HFFc6 (cell line): Measurements from ENCODE around the gene UBASH3B. TPM values are rescaled to one million over a fixed set of nuclear protein-coding genes. Genes with fewer than 3 reads are reported as not detected.

Experiments used
- DNase-seq: peaks from one replicate; pipeline ENCODE4 v3.0.0-alpha.2; 2018
- H3K27ac Mint-ChIP-seq: 2 replicates; pipeline ENCODE4 v1.8.0; 2020; ENCODE audit warnings: mild to moderate bottlenecking, mixed read lengths
- H3K27me3 Mint-ChIP-seq: 2 replicates; pipeline ENCODE4 v1.8.0; 2021; ENCODE audit warnings: mild to moderate bottlenecking, moderate library complexity, mixed read lengths; ENCODE audit not compliant: insufficient read depth
- H3K36me3 Mint-ChIP-seq: 2 replicates; pipeline ENCODE4 v1.8.0; 2021; ENCODE audit warnings: low read depth, mixed read lengths
- H3K4me1 Mint-ChIP-seq: 2 replicates; pipeline ENCODE4 v1.8.0; 2020; ENCODE audit warnings: low read depth, mixed read lengths
- H3K4me3 Mint-ChIP-seq: 2 replicates; pipeline ENCODE4 v1.8.0; 2020; ENCODE audit warnings: mild to moderate bottlenecking, moderate library complexity, mixed read lengths
- H3K9me3 Mint-ChIP-seq: 2 replicates; pipeline ENCODE4 v1.8.0; 2020; ENCODE audit warnings: mild to moderate bottlenecking, mixed read lengths
- total RNA-seq, 6 experiments: library from RNA; stranded (reverse); fragmentation: NEBNext Ultra II Directional; extraction: Animal tissue kit (Norgen Biotek cat#: 25700); gene quantifications; 2 replicates in 1 of 6; 3 replicates in 5 of 6; pipeline ENCODE4 v1.2.3, GENCODE V29; 2021
- TF ChIP-seq, protein P1 (sequence below): fragments of 200-600 bp; sonication (generic); IDR thresholded peaks from 2 replicates; pipeline ENCODE4 v1.5.0; 2021; ENCODE audit warnings: antibody characterized with exemption, mild to moderate bottlenecking

Gene UBASH3B
- total RNA-seq, 6 experiments from 2014 or later, result 44.6 to 60.4 (median 52.9) TPM

DNA sequence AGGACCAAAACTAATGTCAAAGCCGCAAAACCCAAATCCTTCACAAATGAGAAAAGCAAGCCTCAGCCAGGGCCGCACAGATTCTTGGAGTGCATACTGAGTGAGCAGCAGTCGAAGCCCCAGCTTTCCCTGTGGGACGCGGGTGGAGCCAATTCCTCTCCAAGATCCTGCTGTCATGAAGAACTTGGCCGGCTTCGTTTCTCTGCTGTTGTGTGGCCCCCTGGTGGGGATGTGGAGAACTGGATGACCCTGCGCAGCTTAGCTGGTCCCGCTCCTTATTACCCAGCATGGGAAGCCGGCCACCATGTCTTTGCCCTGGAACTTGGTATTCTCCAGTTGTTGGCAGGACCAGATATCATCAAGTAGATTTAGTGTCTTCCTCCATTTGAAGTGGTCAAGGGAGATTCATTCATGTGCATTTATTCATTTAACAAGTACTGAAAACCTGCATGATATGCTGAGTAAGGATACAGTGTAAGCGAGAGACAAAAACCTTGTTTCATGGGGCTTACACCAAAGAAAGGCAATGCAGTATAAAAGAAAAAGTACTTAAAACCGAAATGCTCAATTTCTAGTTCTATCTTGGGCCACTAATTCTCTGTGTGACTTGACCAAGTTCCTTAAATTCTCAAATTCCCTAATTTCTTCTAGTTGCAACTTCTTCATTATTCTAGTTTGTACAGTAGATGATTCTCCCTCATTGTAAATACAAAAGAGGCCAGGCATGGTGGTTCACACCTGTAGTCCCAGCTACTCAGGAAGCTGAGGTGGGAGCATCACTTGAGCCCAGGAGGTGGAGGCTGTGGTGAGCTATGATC, 126.1 kb downstream of the UBASH3B start:
- Mint-ChIP-seq H3K9me3 (no peaks in the 10 kb centered on the region), H3K4me1 (peaks cover 56% of the 10 kb centered on the region), H3K27me3 (no peaks in the 10 kb centered on the region), H3K4me3 (no peak overlapping the region), H3K27ac (peak overlapping the region; percentile 67), H3K36me3 (peaks cover 19% of the 10 kb centered on the region; the same call in 1 of the 2 replicates)
- TF ChIP-seq, protein P1, sequence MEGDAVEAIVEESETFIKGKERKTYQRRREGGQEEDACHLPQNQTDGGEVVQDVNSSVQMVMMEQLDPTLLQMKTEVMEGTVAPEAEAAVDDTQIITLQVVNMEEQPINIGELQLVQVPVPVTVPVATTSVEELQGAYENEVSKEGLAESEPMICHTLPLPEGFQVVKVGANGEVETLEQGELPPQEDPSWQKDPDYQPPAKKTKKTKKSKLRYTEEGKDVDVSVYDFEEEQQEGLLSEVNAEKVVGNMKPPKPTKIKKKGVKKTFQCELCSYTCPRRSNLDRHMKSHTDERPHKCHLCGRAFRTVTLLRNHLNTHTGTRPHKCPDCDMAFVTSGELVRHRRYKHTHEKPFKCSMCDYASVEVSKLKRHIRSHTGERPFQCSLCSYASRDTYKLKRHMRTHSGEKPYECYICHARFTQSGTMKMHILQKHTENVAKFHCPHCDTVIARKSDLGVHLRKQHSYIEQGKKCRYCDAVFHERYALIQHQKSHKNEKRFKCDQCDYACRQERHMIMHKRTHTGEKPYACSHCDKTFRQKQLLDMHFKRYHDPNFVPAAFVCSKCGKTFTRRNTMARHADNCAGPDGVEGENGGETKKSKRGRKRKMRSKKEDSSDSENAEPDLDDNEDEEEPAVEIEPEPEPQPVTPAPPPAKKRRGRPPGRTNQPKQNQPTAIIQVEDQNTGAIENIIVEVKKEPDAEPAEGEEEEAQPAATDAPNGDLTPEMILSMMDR, result peak; percentile 97
- DNase-seq, result peak; percentile 82

DNA sequence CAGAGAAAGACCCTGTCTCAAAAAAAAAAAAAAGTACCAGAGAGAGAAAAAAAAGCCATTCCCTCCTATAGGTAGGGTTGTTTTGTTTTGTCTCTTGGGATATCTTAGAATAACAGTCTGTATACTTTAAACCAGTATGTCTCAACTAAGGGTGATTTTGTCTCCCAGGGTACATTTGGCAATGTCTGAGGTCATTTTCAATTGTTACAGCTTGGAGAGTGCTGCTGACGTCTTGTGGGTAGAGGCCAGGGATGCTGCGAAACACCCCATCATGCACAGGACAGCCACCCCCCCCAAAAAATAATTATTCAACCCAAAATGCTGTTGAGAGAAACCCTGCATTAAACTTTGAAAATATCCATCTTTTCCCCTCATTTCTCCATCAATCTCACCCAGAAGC, 126.7 kb downstream of the UBASH3B start:
- H3K4me1 Mint-ChIP-seq, result peaks cover 56% of the 10 kb centered on the region

DNA sequence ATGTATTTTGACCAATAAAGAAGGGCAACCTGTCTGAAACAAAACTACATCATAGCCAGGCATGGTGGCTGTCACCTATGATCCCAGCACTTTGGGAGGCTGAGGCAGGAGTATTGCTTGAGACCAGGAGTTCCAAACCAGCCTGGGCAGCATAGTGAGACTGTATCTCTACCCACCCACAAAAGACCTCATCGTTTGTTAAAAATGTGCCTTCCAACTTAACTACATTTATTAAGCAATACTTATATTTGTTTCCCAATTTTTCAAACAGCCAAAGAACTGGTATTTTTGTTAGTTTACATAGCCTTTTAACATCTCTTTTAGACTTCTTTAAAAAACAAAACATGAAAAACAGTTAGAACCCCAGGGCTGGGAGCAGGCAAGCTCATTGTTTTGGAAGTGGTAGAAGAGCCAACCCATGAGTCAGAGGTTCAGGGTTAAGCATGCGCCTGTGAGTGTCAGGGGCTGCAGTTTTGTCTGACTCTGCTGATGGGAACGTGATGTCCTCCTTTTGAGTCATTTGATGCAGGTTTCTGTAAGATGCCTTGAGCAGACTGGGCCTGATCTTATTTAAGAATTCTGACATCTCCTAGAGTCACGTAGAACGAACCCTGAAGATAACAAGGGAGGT, 128.9 kb downstream of the UBASH3B start:
- H3K27me3 Mint-ChIP-seq, result no peaks in the 10 kb centered on the region; the same call in 1 of the 2 replicates
- peaks cover 47% of the 10 kb centered on the region for H3K4me1 Mint-ChIP-seq
- peak overlapping the region; percentile 79 for H3K4me3 Mint-ChIP-seq
- H3K9me3 Mint-ChIP-seq, result no peaks in the 10 kb centered on the region
- peaks cover 13% of the 10 kb centered on the region; the same call in 1 of the 2 replicates for H3K36me3 Mint-ChIP-seq
- H3K27ac Mint-ChIP-seq, result peak overlapping the region; percentile 98
- TF ChIP-seq, protein P1, result no peak
- peak; percentile 94 for DNase-seq

More for the DNA sequence above, 126.7 kb downstream of the UBASH3B start:
- Mint-ChIP-seq H3K9me3 (no peaks in the 10 kb centered on the region), H3K4me3 (no peak overlapping the region), H3K27ac (no peak overlapping the region), H3K27me3 (no peaks in the 10 kb centered on the region), H3K36me3 (peaks cover 19% of the 10 kb centered on the region; the same call in 1 of the 2 replicates)
- TF ChIP-seq, protein P1, result no peak
- no peak for DNase-seq

DNA sequence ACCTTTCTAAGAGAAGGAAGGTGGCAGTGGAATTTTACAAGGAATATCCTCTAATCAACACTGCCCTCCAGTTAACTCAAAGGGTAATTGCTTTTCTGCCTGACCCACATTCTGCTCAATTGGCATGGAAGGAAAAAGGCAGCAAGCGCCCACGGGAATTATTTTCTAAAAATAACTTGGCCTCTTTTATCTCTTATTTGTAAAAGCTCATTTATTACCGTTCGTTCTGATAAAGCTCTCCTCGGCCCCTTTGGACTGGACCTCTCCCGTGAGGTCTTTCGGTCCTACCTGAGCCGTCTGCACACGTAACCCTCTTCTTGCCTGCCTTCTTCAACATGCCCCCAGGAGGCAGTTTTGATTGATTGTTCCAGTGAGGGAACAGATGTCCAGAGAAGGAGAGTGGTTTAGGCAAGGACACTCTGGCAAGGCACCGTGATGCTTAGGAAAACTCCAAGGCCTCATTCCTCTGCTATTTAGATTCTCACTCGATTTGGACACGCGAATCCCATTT, 129.6 kb downstream of the UBASH3B start:
- Mint-ChIP-seq H3K36me3 (peaks cover 14% of the 10 kb centered on the region), H3K4me3 (peak overlapping the region; percentile 79), H3K27ac (peak overlapping the region; percentile 98), H3K27me3 (no peaks in the 10 kb centered on the region; the same call in 1 of the 2 replicates), H3K4me1 (peaks cover 51% of the 10 kb centered on the region), H3K9me3 (no peaks in the 10 kb centered on the region)
- DNase-seq, result no peak
- TF ChIP-seq, protein P1, result no peak

DNA sequence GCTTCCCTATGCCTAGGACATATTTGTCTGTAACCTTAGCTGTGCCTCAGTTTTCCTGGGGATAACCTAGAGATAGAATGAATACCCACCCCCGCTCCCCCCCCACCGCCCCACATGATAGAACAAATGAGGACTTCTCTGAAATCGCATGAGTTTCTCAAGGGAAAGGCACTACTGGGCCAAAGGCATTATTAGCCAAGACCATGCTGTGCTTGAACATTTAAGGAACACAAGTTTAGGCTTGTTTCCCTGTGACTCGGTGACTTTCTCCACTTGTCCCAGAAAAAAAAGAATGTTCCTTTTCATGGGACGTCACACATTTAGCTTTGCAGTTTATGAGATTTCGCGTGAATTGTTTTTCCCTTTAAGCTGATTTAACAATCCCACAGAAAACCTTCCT, 131.4 kb downstream of the UBASH3B start:
- peaks cover 48% of the 10 kb centered on the region for H3K4me1 Mint-ChIP-seq
- H3K36me3 Mint-ChIP-seq, result peaks cover 14% of the 10 kb centered on the region
- no peak overlapping the region for H3K4me3 Mint-ChIP-seq
- DNase-seq, result no peak
- peaks cover 2% of the 10 kb centered on the region; the same call in 1 of the 2 replicates for H3K27me3 Mint-ChIP-seq
- H3K27ac Mint-ChIP-seq, result no peak overlapping the region
- TF ChIP-seq, protein P1, result no peak
- H3K9me3 Mint-ChIP-seq, result no peaks in the 10 kb centered on the region
